HepG2 (cell line): Measurements from ENCODE around the gene ASF1B. TPM values are rescaled to one million over a fixed set of nuclear protein-coding genes. Genes with fewer than 3 reads are reported as not detected.

Experiments
- ATF7 ChIP-seq, 2 experiments: fragments of 450-650 bp in 1 of 2; sonication (generic) in 1 of 2; formaldehyde crosslinking in 1 of 2; IDR thresholded peaks; 2 replicates each; pipeline versions ENCODE4 v1.4.0 to v1.6.1; 2016 to 2020; ENCODE audit warnings: antibody characterized with exemption in 1 of 2, mild to moderate bottlenecking in 1 of 2, missing genetic modification reagents in 1 of 2
- EEA1 ChIP-seq: sonication (generic); formaldehyde crosslinking; IDR thresholded peaks from 2 replicates; pipeline ENCODE4 v1.5.1; 2020; ENCODE audit warnings: mild to moderate bottlenecking, missing genetic modification reagents, borderline replicate concordance
- ELF3 ChIP-seq: IDR thresholded peaks from 2 replicates; pipeline ENCODE4 v1.6.1; 2016; ENCODE audit warnings: missing genetic modification reagents, missing compliant biosample characterization
- FOXJ3 ChIP-seq: sonication (generic); formaldehyde crosslinking; IDR thresholded peaks from 2 replicates; pipeline ENCODE4 v1.4.0; 2020; ENCODE audit warnings: missing genetic modification reagents, mild to moderate bottlenecking, borderline replicate concordance
- GTF3A ChIP-seq: sonication (generic); formaldehyde crosslinking; conservative IDR thresholded peaks from 2 replicates; pipeline ENCODE4 v1.4.0; 2020; ENCODE audit warnings: mild to moderate bottlenecking, missing genetic modification reagents
- KLF9 ChIP-seq: IDR thresholded peaks from 2 replicates; pipeline ENCODE4 v1.6.1; 2016; ENCODE audit warnings: low read depth
- LCORL ChIP-seq, 2 experiments: fragments of 450-650 bp in 1 of 2; sonication (generic) in 1 of 2; formaldehyde crosslinking in 1 of 2; IDR thresholded peaks; 2 replicates each; pipeline versions ENCODE4 v1.5.0 to v1.6.1; 2017 to 2020; ENCODE audit warnings: antibody characterized with exemption in 1 of 2, missing genetic modification reagents in 1 of 2
- NFKB2 ChIP-seq: sonication (generic); formaldehyde crosslinking; IDR thresholded peaks from 2 replicates; pipeline ENCODE4 v1.4.0; 2020; ENCODE audit warnings: missing genetic modification reagents, borderline replicate concordance
- NR2C2 ChIP-seq: sonication (generic); formaldehyde crosslinking; IDR thresholded peaks from 2 replicates; pipeline ENCODE4 v1.4.0; 2020; ENCODE audit warnings: missing genetic modification reagents, mild to moderate bottlenecking, moderate library complexity, borderline replicate concordance
- PCBP1 ChIP-seq: fragments of 200-400 bp; formaldehyde crosslinking; IDR thresholded peaks from 2 replicates; pipeline ENCODE4 v1.6.1; 2017; ENCODE audit warnings: mild to moderate bottlenecking, low read depth, low read length, borderline replicate concordance
- ZNF260 ChIP-seq: sonication (generic); formaldehyde crosslinking; IDR thresholded peaks from 2 replicates; pipeline ENCODE4 v1.4.0; 2020; ENCODE audit warnings: missing genetic modification reagents, low read depth, mild to moderate bottlenecking, borderline replicate concordance
- ZNF619 ChIP-seq: sonication (generic); formaldehyde crosslinking; IDR thresholded peaks from 2 replicates; pipeline ENCODE4 v1.4.0; 2020; ENCODE audit warnings: mild to moderate bottlenecking, missing genetic modification reagents
- polyA plus RNA-seq, 8 experiments: library from polyadenylated mRNA; depleted of rRNA in 3 of 8; stranded (reverse) in 7 of 8; unstranded in 1 of 8; fragments of >200 nt; fragmentation: Illumina TruSeq in 4 of 8; extraction: Trizol in 4 of 8; gene quantifications; 2 replicates each; pipeline versions ENCODE4 v1.2.1 to v1.2.3, GENCODE V29; 2011 to 2016; ENCODE audit warnings: low read depth in 4 of 8, missing spikeins in 1 of 8, mixed read lengths in 1 of 8; ENCODE audit not compliant: insufficient read depth in 1 of 8
- total RNA-seq, 5 experiments: library from RNA; depleted of rRNA; stranded (reverse); fragments of >200 nt; fragmentation: Illumina TruSeq; extraction: Trizol; gene quantifications; 2 replicates each; pipeline ENCODE4 v1.2.3, GENCODE V29; 2016; ENCODE audit warnings: low read depth in 1 of 5
- TF ChIP-seq, protein P1 (sequence below): sonication (generic); formaldehyde crosslinking; conservative IDR thresholded peaks from 2 replicates; pipeline ENCODE4 v1.8.0; 2022; ENCODE audit warnings: missing genetic modification reagents
- TF ChIP-seq, protein P2 (sequence below): sonication (generic); formaldehyde crosslinking; IDR thresholded peaks from 2 replicates; pipeline ENCODE4 v1.4.0; 2020; ENCODE audit warnings: missing genetic modification reagents
- TF ChIP-seq, protein P3 (sequence below): sonication (generic); formaldehyde crosslinking; IDR thresholded peaks from 2 replicates; pipeline ENCODE4 v1.4.0; 2020; ENCODE audit warnings: mild to moderate bottlenecking, missing genetic modification reagents
- TF ChIP-seq, protein P4 (sequence below): IDR thresholded peaks from 2 replicates; pipeline ENCODE4 v1.6.1; 2016; ENCODE audit warnings: low read depth, control low read depth
- TF ChIP-seq, protein P5 (sequence below): sonication (generic); formaldehyde crosslinking; IDR thresholded peaks from 2 replicates; pipeline ENCODE4 v1.4.0; 2020; ENCODE audit warnings: missing genetic modification reagents, mild to moderate bottlenecking, borderline replicate concordance
- TF ChIP-seq, protein P6 (sequence below): sonication (generic); formaldehyde crosslinking; conservative IDR thresholded peaks from 2 replicates; pipeline ENCODE4 v1.4.0; 2020; ENCODE audit warnings: mild to moderate bottlenecking, missing genetic modification reagents, moderate library complexity

ASF1B gene
- total and polyA plus RNA-seq, 2 of the 13 experiments (the other 11 are each of a cell fraction or from before 2014, with no cell fraction given) = 18.2 to 24.8 TPM

DNA sequence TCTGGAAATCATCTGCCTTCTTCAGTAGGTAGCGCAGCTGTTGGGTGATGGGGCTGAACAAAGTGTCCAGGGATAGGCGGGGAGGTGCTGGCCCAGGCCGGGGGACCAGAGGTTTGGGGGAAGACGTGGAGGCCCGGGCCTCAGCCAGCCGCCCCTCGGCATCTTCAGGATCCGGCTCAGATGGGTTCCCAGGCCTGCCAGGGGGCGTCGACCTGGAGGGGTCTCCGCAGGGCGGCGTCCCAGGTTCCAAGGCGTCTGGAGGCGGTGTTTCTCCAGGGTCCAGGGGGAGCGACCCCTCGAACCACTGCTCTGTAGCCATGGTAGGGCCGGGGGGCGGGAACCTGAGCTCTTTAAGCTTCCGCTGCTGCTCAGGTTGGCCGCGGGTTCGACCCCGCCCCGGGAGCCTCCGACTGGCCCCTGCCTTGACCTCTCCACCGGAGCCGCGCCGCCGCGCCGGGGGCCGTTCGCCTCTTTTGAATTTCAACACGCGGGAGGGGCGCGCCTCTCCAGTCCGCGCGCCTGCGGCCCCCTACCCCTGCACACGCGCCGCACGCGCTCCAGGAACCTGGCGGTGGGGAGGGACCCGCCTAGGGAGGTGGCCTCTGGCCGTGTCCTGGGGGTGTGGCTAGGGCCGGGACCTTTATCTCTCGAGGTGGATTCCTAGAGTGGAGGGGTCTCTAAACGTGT is 50.9 kb downstream of the ASF1B start, which contains the start of gene C19orf67 (continued):
- TF ChIP-seq GTF3A (no peak), PCBP1 (no peak), LCORL (IDR thresholded peaks at IDR 0.05) (no peak), LCORL (CRISPR knock-in tag; IDR thresholded peaks at IDR 0.05) (no peak), ZNF260 (CRISPR knock-in tag) (no peak), ELF3 (no peak), FOXJ3 (CRISPR knock-in tag) (no peak), NFKB2 (peak; percentile 48; the same call in 1 of the 2 replicates), KLF9 (no peak), ZNF619 (CRISPR knock-in tag) (no peak), EEA1 (no peak), ATF7 (IDR thresholded peaks at IDR 0.05) (no peak), ATF7 (CRISPR knock-in tag; IDR thresholded peaks at IDR 0.05) (no peak), NR2C2 (CRISPR knock-in tag) (no peak)
- TF ChIP-seq, protein P1, sequence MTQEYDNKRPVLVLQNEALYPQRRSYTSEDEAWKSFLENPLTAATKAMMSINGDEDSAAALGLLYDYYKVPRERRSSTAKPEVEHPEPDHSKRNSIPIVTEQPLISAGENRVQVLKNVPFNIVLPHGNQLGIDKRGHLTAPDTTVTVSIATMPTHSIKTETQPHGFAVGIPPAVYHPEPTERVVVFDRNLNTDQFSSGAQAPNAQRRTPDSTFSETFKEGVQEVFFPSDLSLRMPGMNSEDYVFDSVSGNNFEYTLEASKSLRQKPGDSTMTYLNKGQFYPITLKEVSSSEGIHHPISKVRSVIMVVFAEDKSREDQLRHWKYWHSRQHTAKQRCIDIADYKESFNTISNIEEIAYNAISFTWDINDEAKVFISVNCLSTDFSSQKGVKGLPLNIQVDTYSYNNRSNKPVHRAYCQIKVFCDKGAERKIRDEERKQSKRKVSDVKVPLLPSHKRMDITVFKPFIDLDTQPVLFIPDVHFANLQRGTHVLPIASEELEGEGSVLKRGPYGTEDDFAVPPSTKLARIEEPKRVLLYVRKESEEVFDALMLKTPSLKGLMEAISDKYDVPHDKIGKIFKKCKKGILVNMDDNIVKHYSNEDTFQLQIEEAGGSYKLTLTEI (CRISPR knock-in tag) = no peak
- TF ChIP-seq, protein P2, sequence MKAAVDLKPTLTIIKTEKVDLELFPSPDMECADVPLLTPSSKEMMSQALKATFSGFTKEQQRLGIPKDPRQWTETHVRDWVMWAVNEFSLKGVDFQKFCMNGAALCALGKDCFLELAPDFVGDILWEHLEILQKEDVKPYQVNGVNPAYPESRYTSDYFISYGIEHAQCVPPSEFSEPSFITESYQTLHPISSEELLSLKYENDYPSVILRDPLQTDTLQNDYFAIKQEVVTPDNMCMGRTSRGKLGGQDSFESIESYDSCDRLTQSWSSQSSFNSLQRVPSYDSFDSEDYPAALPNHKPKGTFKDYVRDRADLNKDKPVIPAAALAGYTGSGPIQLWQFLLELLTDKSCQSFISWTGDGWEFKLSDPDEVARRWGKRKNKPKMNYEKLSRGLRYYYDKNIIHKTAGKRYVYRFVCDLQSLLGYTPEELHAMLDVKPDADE = no peak
- TF ChIP-seq, protein P3, sequence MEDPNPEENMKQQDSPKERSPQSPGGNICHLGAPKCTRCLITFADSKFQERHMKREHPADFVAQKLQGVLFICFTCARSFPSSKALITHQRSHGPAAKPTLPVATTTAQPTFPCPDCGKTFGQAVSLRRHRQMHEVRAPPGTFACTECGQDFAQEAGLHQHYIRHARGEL (CRISPR knock-in tag) = no peak
- TF ChIP-seq, protein P4, sequence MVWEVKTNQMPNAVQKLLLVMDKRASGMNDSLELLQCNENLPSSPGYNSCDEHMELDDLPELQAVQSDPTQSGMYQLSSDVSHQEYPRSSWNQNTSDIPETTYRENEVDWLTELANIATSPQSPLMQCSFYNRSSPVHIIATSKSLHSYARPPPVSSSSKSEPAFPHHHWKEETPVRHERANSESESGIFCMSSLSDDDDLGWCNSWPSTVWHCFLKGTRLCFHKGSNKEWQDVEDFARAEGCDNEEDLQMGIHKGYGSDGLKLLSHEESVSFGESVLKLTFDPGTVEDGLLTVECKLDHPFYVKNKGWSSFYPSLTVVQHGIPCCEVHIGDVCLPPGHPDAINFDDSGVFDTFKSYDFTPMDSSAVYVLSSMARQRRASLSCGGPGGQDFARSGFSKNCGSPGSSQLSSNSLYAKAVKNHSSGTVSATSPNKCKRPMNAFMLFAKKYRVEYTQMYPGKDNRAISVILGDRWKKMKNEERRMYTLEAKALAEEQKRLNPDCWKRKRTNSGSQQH = no peak
- TF ChIP-seq, protein P5, sequence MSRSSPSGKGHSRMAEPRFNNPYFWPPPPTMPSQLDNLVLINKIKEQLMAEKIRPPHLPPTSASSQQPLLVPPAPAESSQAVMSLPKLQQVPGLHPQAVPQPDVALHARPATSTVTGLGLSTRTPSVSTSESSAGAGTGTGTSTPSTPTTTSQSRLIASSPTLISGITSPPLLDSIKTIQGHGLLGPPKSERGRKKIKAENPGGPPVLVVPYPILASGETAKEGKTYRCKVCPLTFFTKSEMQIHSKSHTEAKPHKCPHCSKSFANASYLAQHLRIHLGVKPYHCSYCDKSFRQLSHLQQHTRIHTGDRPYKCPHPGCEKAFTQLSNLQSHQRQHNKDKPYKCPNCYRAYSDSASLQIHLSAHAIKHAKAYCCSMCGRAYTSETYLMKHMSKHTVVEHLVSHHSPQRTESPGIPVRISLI (CRISPR knock-in tag) = no peak
- TF ChIP-seq, protein P6, sequence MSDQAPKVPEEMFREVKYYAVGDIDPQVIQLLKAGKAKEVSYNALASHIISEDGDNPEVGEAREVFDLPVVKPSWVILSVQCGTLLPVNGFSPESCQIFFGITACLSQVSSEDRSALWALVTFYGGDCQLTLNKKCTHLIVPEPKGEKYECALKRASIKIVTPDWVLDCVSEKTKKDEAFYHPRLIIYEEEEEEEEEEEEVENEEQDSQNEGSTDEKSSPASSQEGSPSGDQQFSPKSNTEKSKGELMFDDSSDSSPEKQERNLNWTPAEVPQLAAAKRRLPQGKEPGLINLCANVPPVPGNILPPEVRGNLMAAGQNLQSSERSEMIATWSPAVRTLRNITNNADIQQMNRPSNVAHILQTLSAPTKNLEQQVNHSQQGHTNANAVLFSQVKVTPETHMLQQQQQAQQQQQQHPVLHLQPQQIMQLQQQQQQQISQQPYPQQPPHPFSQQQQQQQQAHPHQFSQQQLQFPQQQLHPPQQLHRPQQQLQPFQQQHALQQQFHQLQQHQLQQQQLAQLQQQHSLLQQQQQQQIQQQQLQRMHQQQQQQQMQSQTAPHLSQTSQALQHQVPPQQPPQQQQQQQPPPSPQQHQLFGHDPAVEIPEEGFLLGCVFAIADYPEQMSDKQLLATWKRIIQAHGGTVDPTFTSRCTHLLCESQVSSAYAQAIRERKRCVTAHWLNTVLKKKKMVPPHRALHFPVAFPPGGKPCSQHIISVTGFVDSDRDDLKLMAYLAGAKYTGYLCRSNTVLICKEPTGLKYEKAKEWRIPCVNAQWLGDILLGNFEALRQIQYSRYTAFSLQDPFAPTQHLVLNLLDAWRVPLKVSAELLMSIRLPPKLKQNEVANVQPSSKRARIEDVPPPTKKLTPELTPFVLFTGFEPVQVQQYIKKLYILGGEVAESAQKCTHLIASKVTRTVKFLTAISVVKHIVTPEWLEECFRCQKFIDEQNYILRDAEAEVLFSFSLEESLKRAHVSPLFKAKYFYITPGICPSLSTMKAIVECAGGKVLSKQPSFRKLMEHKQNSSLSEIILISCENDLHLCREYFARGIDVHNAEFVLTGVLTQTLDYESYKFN (CRISPR knock-in tag) = 0 out of 2 replicates have a peak, but pooled peaks have one; percentile 8
